PC-3 (cell line): ENCODE data around the gene BPIFB3. TPM values are rescaled to one million over a fixed set of nuclear protein-coding genes. Genes with fewer than 3 reads are reported as not detected.

Experiments
- ATAC-seq: fragments of 200-7000 bp; cut with Tn5 transposase; 2 replicates; pipeline ENCODE4 v1.9.1; 2020; ENCODE audit warnings: mild to moderate bottlenecking, moderate library complexity
- BruUV-seq: library from RNA; stranded (reverse); fragments of 400-500 nt; replicated peaks from 2 replicates; lab custom pipeline; 2021; lab: Mats Ljungman, UMichigan
- CTCF ChIA-PET: fragments of 300-600 bp; sonication (Branson Sonifier 250); formaldehyde crosslinking; loops from one replicate; lab custom pipeline; 2022; ENCODE audit warnings: antibody characterized with exemption; lab: Charles Lee
- POLR2A ChIA-PET: fragments of 300-600 bp; sonication (Branson Sonifier 250); formaldehyde crosslinking; loops from one replicate; lab custom pipeline; 2022; ENCODE audit warnings: antibody characterized with exemption; ENCODE audit not compliant: unreplicated experiment; lab: Charles Lee
- DNase-seq: peaks from one replicate; pipeline ENCODE4 v3.0.0-alpha.2; 2015
- H2AFZ ChIP-seq: fragments of 300-600 bp; sonication (generic); 2 replicates; pipeline ENCODE4 v1.6.0; 2016; ENCODE audit warnings: antibody characterized with exemption, low read length
- H3F3A ChIP-seq: fragments of 300-600 bp; sonication (generic); one replicate; pipeline ENCODE4 v1.6.0; 2017; ENCODE audit warnings: antibody characterized with exemption, low read length, control low read depth, mild to moderate bottlenecking; ENCODE audit not compliant: unreplicated experiment
- H3K27ac ChIP-seq: fragments of 300-600 bp; sonication (generic); 2 replicates; pipeline ENCODE4 v1.5.1; 2016; ENCODE audit warnings: mild to moderate bottlenecking, low read length
- H3K27me3 ChIP-seq: fragments of 300-600 bp; sonication (generic); 2 replicates; pipeline ENCODE4 v1.6.1; 2016; ENCODE audit warnings: low read length, mixed read lengths
- H3K36me3 ChIP-seq: fragments of 300-600 bp; sonication (generic); 2 replicates; pipeline ENCODE4 v1.6.1; 2016; ENCODE audit warnings: low read depth, mixed run types, low read length, mixed read lengths
- H3K4me1 ChIP-seq: fragments of 300-600 bp; sonication (generic); 2 replicates; pipeline ENCODE4 v1.5.1; 2016; ENCODE audit warnings: low read length; ENCODE audit not compliant: insufficient read depth
- H3K4me2 ChIP-seq: fragments of 300-600 bp; sonication (generic); 2 replicates; pipeline ENCODE4 v1.6.0; 2016; ENCODE audit warnings: low read length
- H3K4me3 ChIP-seq: fragments of 300-600 bp; sonication (generic); 2 replicates; pipeline ENCODE4 v1.5.1; 2016; ENCODE audit warnings: mild to moderate bottlenecking, low read length, mixed read lengths
- H3K79me2 ChIP-seq: fragments of 300-600 bp; sonication (generic); 2 replicates; pipeline ENCODE4 v1.6.1; 2017; ENCODE audit warnings: low read length, mixed read lengths
- H3K9ac ChIP-seq: fragments of 300-600 bp; sonication (generic); 2 replicates; pipeline ENCODE4 v1.6.0; 2016; ENCODE audit warnings: mild to moderate bottlenecking, low read length
- H3K9me2 ChIP-seq: fragments of 300-600 bp; sonication (generic); replicated peaks from 2 replicates; pipeline ENCODE4 v1.6.1; 2016; ENCODE audit warnings: mixed run types, low read length, mixed read lengths
- H3K9me3 ChIP-seq: fragments of 300-600 bp; sonication (generic); 2 replicates; pipeline ENCODE4 v1.6.1; 2016; ENCODE audit warnings: low read length, mixed read lengths
- H4K20me1 ChIP-seq: fragments of 300-600 bp; sonication (generic); 2 replicates; pipeline ENCODE4 v1.6.1; 2016; ENCODE audit warnings: low read length, mixed read lengths
- EZH2 ChIP-seq: fragments of 300-600 bp; sonication (generic); IDR thresholded peaks from one replicate; pipeline ENCODE4 v1.6.1; 2017; ENCODE audit warnings: antibody characterized with exemption, mild to moderate bottlenecking, low read length; ENCODE audit not compliant: unreplicated experiment
- EZH2phosphoT487 ChIP-seq: fragments of 300-600 bp; sonication (generic); IDR thresholded peaks from 2 replicates; pipeline ENCODE4 v1.6.1; 2018; ENCODE audit warnings: mild to moderate bottlenecking, antibody characterized with exemption, low read length, borderline replicate concordance
- intact Hi-C: fragments of 100-400 bp; cut with micrococcal nuclease; formaldehyde crosslinking; loops from 2 replicates; pipeline ENCODE4 v1.9.0; 2023
- total RNA-seq: library from RNA; depleted of rRNA; stranded (reverse); fragments of >200 nt; gene quantifications from 2 replicates; pipeline ENCODE4 v1.2.3, GENCODE V29; 2014
- TF ChIP-seq, protein P1 (sequence below): fragments of 300-600 bp; sonication (generic); conservative IDR thresholded peaks from 2 replicates; pipeline ENCODE4 v1.5.1; 2017; ENCODE audit warnings: antibody characterized with exemption, low read depth, mild to moderate bottlenecking, low read length

BPIFB3 gene
- total RNA-seq, 1 experiment from 2014 or later, result not detected

DNA sequence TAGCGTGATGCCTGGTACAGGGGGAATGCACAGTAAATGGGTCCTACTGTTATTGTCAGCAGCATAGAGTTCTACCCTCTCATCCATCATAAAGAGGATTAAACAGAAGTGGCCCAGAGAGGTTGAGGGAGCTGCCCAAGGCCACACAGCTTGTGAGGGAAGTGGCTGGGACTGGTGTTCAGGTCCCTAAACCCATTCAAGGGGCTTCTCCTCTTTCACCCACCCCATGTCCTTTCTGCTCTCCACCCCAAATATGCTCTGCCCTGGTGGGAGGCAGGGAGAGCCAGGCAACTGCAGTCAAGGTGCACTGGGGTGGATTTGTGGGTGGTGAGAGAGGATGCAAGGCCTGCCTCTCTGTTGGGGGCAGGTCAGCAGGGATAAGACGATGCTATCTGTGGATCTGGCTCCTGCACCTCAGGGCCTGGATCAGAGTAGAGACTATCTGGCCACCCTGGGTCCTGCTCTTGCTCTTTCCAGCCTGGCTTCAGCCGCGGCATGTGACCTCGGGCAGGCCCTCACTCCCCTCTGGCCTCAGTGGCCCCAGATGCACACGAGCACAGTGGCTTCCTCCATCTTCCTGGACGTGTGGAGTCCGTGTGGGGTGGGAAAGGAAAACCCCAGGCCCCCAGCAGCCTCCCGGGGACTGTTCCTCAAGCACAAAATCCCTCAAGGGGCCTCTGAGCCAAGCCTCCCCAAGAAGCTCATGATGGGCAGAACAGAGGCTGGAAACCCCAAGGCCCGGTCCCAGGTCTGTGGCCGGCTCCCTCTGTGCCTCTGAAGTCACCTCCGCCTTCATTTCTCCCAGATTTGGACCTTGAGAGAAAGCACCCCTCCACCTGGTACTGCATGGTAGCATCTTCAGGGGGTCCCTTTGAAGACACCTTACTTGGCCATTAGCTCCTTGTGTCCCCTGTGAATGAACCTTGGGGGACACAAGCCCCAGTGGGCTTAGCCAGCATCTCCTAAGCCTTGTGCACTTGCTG is 25.6 kb upstream of the BPIFB3 start:
- ATAC-seq, result no peak
- no peak for TF ChIP-seq EZH2phosphoT487
- no peak for TF ChIP-seq EZH2
- TF ChIP-seq, protein P1, sequence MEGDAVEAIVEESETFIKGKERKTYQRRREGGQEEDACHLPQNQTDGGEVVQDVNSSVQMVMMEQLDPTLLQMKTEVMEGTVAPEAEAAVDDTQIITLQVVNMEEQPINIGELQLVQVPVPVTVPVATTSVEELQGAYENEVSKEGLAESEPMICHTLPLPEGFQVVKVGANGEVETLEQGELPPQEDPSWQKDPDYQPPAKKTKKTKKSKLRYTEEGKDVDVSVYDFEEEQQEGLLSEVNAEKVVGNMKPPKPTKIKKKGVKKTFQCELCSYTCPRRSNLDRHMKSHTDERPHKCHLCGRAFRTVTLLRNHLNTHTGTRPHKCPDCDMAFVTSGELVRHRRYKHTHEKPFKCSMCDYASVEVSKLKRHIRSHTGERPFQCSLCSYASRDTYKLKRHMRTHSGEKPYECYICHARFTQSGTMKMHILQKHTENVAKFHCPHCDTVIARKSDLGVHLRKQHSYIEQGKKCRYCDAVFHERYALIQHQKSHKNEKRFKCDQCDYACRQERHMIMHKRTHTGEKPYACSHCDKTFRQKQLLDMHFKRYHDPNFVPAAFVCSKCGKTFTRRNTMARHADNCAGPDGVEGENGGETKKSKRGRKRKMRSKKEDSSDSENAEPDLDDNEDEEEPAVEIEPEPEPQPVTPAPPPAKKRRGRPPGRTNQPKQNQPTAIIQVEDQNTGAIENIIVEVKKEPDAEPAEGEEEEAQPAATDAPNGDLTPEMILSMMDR, result no peak
- H3K27ac ChIP-seq, result no peak overlapping the region
- no peak overlapping the region for H3K4me3 ChIP-seq
- H3K36me3 ChIP-seq, result no peaks in the 10 kb centered on the region
- H3K4me2 ChIP-seq, result no peak overlapping the region
- peaks cover 16% of the 10 kb centered on the region; the same call in 1 of the 2 replicates for H3K27me3 ChIP-seq
- no peaks in the 10 kb centered on the region for H3F3A ChIP-seq
- POLR2A ChIA-PET, result no interaction called here
- H3K9me2 ChIP-seq, result no peaks in the 10 kb centered on the region
- no peaks in the 10 kb centered on the region for H3K9me3 ChIP-seq
- H3K79me2 ChIP-seq, result no peaks in the 10 kb centered on the region
- H3K4me1 ChIP-seq, result no peaks in the 10 kb centered on the region
- CTCF ChIA-PET, result no interaction called here
- no peak overlapping the region for H3K9ac ChIP-seq
- H2AFZ ChIP-seq, result no peak overlapping the region
- no peak for DNase-seq
- BruUV-seq, result no TSS peak
- intact Hi-C loops, result no loop called here
- H4K20me1 ChIP-seq, result no peaks in the 10 kb centered on the region

DNA sequence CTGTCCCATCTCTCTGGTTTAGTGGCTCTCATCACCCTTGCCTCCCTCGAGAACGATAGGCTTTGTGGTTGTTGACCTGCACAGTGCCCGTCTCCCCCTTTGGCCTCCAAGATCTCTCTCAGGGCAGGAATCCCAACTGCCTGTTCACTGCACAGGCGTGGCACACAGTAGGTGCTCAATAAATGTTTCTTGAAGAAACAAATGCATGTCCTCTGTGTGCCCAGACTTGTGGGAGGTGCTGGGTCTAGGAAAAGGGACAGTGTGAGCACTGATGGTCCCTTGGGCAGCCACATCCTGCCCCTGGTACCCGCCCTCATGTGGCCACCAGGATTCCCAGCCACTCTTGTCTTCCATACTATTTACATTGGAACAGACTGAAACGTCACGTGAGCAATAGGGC is 24.8 kb upstream of the BPIFB3 start:
- intact Hi-C loops, result no loop called here
- no TSS peak for BruUV-seq
- H3K9me2 ChIP-seq, result no peaks in the 10 kb centered on the region
- no peak for DNase-seq
- H3K4me2 ChIP-seq, result no peak overlapping the region
- TF ChIP-seq EZH2phosphoT487, result no peak
- no peak for TF ChIP-seq EZH2
- TF ChIP-seq, protein P1, result no peak
- H4K20me1 ChIP-seq, result no peaks in the 10 kb centered on the region
- H3K79me2 ChIP-seq, result no peaks in the 10 kb centered on the region
- peaks cover 22% of the 10 kb centered on the region; the same call in 1 of the 2 replicates for H3K27me3 ChIP-seq
- no peaks in the 10 kb centered on the region for H3K9me3 ChIP-seq
- H3K4me3 ChIP-seq, result no peak overlapping the region
- ATAC-seq, result no peak
- H2AFZ ChIP-seq, result no peak overlapping the region
- POLR2A ChIA-PET, result no interaction called here
- no peaks in the 10 kb centered on the region for H3F3A ChIP-seq
- H3K36me3 ChIP-seq, result no peaks in the 10 kb centered on the region
- no peaks in the 10 kb centered on the region for H3K4me1 ChIP-seq
- CTCF ChIA-PET, result no interaction called here
- no peak overlapping the region for H3K9ac ChIP-seq
- no peak overlapping the region for H3K27ac ChIP-seq

DNA sequence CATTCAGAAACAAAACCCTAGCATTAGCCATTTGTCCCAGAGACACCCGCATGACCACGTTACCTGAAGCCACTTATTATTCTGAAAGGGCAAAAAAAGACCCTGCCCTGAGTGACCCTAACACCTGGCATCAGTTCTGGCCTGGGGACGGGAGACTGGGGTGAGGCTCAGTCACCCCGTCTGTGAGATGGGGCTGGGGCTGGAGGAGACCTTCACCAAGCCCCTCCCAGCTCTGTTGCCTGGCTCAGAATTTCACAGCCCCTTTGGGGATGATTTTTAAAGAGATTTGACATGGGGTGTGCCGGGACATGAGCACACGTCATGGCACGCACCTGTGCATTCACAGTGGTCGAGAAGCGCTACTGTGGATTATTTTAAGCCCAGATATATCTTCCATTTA is 23.6 kb upstream of the BPIFB3 start:
- no TSS peak for BruUV-seq
- TF ChIP-seq EZH2 (no peak), EZH2phosphoT487 (no peak)
- TF ChIP-seq, protein P1, result no peak
- intact Hi-C loops, result no loop called here
- Histone ChIP-seq H3F3A (no peaks in the 10 kb centered on the region), H3K4me1 (no peaks in the 10 kb centered on the region), H3K9me3 (no peaks in the 10 kb centered on the region), H3K9ac (no peak overlapping the region), H3K9me2 (no peaks in the 10 kb centered on the region), H3K36me3 (no peaks in the 10 kb centered on the region), H3K27me3 (peaks cover 31% of the 10 kb centered on the region; the same call in 1 of the 2 replicates), H3K4me3 (no peak overlapping the region), H3K27ac (no peak overlapping the region), H2AFZ (no peak overlapping the region), H3K79me2 (no peaks in the 10 kb centered on the region), H4K20me1 (no peaks in the 10 kb centered on the region), H3K4me2 (no peak overlapping the region)
- DNase-seq (no peak), ATAC-seq (no peak)
- CTCF ChIA-PET, result no interaction called here
- POLR2A ChIA-PET, result no interaction called here
